ENCODE measurements around the gene TTC27. TPM values are rescaled to one million over a fixed set of nuclear protein-coding genes. Genes with fewer than 3 reads are reported as not detected.

The TTC27 gene
- polyA plus RNA-seq, 3 donors, result 4.0 to 4.8 (median 4.4) TPM

DNA sequence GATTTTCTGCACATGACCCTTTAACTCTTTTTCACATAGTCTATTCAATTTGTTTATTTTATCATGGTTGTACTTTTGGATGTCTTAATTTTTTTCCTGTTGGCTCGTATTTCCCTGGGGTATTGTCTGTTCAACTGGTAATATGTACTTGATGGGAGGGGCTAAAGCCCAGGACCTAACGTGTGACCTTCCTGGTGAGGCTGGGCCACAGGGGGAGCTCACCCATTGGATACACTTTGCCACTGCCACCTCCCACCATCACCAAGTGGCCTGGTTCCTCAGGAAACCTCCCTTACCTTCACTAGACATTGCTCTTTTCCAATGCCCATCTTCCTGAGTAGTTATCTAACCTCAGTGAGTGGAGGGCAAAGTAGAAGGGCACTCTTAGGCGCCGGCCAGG lies 175.0 kb downstream of the TTC27 start:
- H3K4me1 ChIP-seq (ENCODE audit: control insufficient read depth in 1 of 2, insufficient read depth in 2 of 2, low read length in 2 of 2), result no peaks in the 10 kb centered on the region
- no peak overlapping the region for H3K4me2 ChIP-seq (replicated peaks; ENCODE audit: extremely low read depth, low read length, poor library complexity, severe bottlenecking)
- no peaks in the 10 kb centered on the region for H3K27me3 ChIP-seq (ENCODE audit: control insufficient read depth in 2 of 2, insufficient read depth in 2 of 2, low read length in 2 of 2)
- WGBS (ENCODE audit: insufficient coverage), result 100% methylated on average over 1 of the region's 4 CpGs
- no peak for DNase-seq
- no peaks in the 10 kb centered on the region for H3K79me2 ChIP-seq (ENCODE audit: insufficient read depth, low read length)
- no peak overlapping the region for H3K27ac Mint-ChIP-seq
- H4K20me1 ChIP-seq (ENCODE audit: insufficient read depth, low read length), result no peaks in the 10 kb centered on the region
- H3K27ac ChIP-seq (ENCODE audit: low read depth in 1 of 2, low read length in 2 of 2), result no peak overlapping the region
- no peak overlapping the region for H3K9ac ChIP-seq (ENCODE audit: insufficient read depth, low read length, poor library complexity, severe bottlenecking)
- H3K4me3 ChIP-seq (replicated peaks in 1 of 3; ENCODE audit: low read depth in 2 of 3, low read length in 3 of 3), result no peak overlapping the region
- no peak overlapping the region for H3K4me3 Mint-ChIP-seq
- intact Hi-C loops (cut with micrococcal nuclease), result no loop called here
- peaks cover 0 to 5% of the 10 kb centered on the region in 2 donors for H3K36me3 Mint-ChIP-seq
- H3K27me3 Mint-ChIP-seq (ENCODE audit: low read depth in 3 of 3), result no peaks in the 10 kb centered on the region
- TF ChIP-seq, protein P1, sequence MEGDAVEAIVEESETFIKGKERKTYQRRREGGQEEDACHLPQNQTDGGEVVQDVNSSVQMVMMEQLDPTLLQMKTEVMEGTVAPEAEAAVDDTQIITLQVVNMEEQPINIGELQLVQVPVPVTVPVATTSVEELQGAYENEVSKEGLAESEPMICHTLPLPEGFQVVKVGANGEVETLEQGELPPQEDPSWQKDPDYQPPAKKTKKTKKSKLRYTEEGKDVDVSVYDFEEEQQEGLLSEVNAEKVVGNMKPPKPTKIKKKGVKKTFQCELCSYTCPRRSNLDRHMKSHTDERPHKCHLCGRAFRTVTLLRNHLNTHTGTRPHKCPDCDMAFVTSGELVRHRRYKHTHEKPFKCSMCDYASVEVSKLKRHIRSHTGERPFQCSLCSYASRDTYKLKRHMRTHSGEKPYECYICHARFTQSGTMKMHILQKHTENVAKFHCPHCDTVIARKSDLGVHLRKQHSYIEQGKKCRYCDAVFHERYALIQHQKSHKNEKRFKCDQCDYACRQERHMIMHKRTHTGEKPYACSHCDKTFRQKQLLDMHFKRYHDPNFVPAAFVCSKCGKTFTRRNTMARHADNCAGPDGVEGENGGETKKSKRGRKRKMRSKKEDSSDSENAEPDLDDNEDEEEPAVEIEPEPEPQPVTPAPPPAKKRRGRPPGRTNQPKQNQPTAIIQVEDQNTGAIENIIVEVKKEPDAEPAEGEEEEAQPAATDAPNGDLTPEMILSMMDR (IDR thresholded peaks at IDR 0.05), result no peak
- H3K4me1 Mint-ChIP-seq, result no peaks in the 10 kb centered on the region
- no peaks in the 10 kb centered on the region for H3K36me3 ChIP-seq (replicated peaks in 1 of 2; ENCODE audit: control insufficient read depth in 1 of 2, insufficient read depth in 2 of 2, low read length in 2 of 2)
- H3K9me3 Mint-ChIP-seq, result peaks cover 0 to 2% (median 0%) of the 10 kb centered on the region in 7 donors
- no peak overlapping the region for H2AFZ ChIP-seq (ENCODE audit: insufficient read depth, low read depth, low read length, poor library complexity, severe bottlenecking)
- no peaks in the 10 kb centered on the region for H3K9me3 ChIP-seq (replicated peaks in 1 of 2; ENCODE audit: control insufficient read depth in 1 of 2, insufficient read depth in 1 of 2, low read length in 2 of 2)

- WGBS (ENCODE audit: insufficient coverage), result no CpG with 5 or more reads among the region's 2 CpGs
- H3K36me3 ChIP-seq (replicated peaks in 1 of 2; ENCODE audit: control insufficient read depth in 1 of 2, insufficient read depth in 2 of 2, low read length in 2 of 2), result peaks cover 0 to 5% of the 10 kb centered on the region in 2 donors
- no peaks in the 10 kb centered on the region for H3K27me3 ChIP-seq (ENCODE audit: control insufficient read depth in 2 of 2, insufficient read depth in 2 of 2, low read length in 2 of 2)
- no peaks in the 10 kb centered on the region for H3K9me3 Mint-ChIP-seq
- H3K4me2 ChIP-seq (replicated peaks; ENCODE audit: extremely low read depth, low read length, poor library complexity, severe bottlenecking), result no peak overlapping the region
- TF ChIP-seq, protein P1 (IDR thresholded peaks at IDR 0.05), result no peak
- H3K4me1 Mint-ChIP-seq, result no peaks in the 10 kb centered on the region
- H3K4me1 ChIP-seq (ENCODE audit: control insufficient read depth in 1 of 2, insufficient read depth in 2 of 2, low read length in 2 of 2), result no peaks in the 10 kb centered on the region
- H3K27ac ChIP-seq (ENCODE audit: low read depth in 1 of 2, low read length in 2 of 2), result no peak overlapping the region
- no peak overlapping the region for H3K4me3 ChIP-seq (replicated peaks in 1 of 3; ENCODE audit: low read depth in 2 of 3, low read length in 3 of 3)
- H3K27me3 Mint-ChIP-seq (ENCODE audit: low read depth in 3 of 3), result peaks cover 0 to under 1% (median 0%) of the 10 kb centered on the region in 3 donors
- no peak overlapping the region for H3K9ac ChIP-seq (ENCODE audit: insufficient read depth, low read length, poor library complexity, severe bottlenecking)
- no peaks in the 10 kb centered on the region for H4K20me1 ChIP-seq (ENCODE audit: insufficient read depth, low read length)
- H2AFZ ChIP-seq (ENCODE audit: insufficient read depth, low read depth, low read length, poor library complexity, severe bottlenecking), result no peak overlapping the region
- intact Hi-C loops (cut with micrococcal nuclease), result no loop called here
- H3K36me3 Mint-ChIP-seq, result peaks cover 7% of the 10 kb centered on the region in 2 donors
- no peaks in the 10 kb centered on the region for H3K79me2 ChIP-seq (ENCODE audit: insufficient read depth, low read length)
- no peak overlapping the region for H3K27ac Mint-ChIP-seq
- H3K4me3 Mint-ChIP-seq, result no peak overlapping the region
- no peaks in the 10 kb centered on the region for H3K9me3 ChIP-seq (replicated peaks in 1 of 2; ENCODE audit: control insufficient read depth in 1 of 2, insufficient read depth in 1 of 2, low read length in 2 of 2)
- DNase-seq, result no peak
Measured at GRCh38 chr2:32804205-32804604, 176.4 kb downstream of the TTC27 start.
